Amniotic stem cell (primary cell): Measurements from ENCODE around the gene TMEM120B.
"Not testable (repeated sequence)": the region's sequence is repeated elsewhere in the genome, so short reads cannot be mapped to it uniquely, and the experiment has no call there.

Source experiments
- DNase-seq: peaks from one replicate; lab custom pipeline; 2025; lab: John Stamatoyannopoulos, UW

The TMEM120B gene

GRCh38 chr12:121748218-121748570, 35.6 kb downstream of the TMEM120B start:
- no peak for DNase-seq

GRCh38 chr12:121748571-121749265, 36.2 kb downstream of the TMEM120B start:
- peak; percentile 47 for DNase-seq

GRCh38 chr12:121749267-121749666, 36.7 kb downstream of the TMEM120B start:
- no peak for DNase-seq

- no peak for DNase-seq
These were observed 38.0 kb downstream of the TMEM120B start for GRCh38 chr12:121750507-121750955.

GRCh38 chr12:121751034-121751433, 38.5 kb downstream of the TMEM120B start:
- DNase-seq: no peak

GRCh38 chr12:121751749-121752351, 39.3 kb downstream of the TMEM120B start:
- no peak for DNase-seq

- DNase-seq: no peak
These were observed 41.3 kb downstream of the TMEM120B start for GRCh38 chr12:121753844-121754264.

- no peak for DNase-seq
These were observed 42.3 kb downstream of the TMEM120B start for GRCh38 chr12:121754836-121755235.

GRCh38 chr12:121755591-121755990, 43.0 kb downstream of the TMEM120B start:
- DNase-seq: no peak

- DNase-seq: not testable (repeated sequence)
These were observed 46.0 kb downstream of the TMEM120B start for GRCh38 chr12:121758536-121758935.

GRCh38 chr12:121762269-121762668, 49.7 kb downstream of the TMEM120B start:
- no peak for DNase-seq

GRCh38 chr12:121764808-121765207, 52.3 kb downstream of the TMEM120B start:
- DNase-seq: no peak

- peak; percentile 53 for DNase-seq
These were observed 53.0 kb downstream of the TMEM120B start for GRCh38 chr12:121765573-121765972.

GRCh38 chr12:121766290-121767039, 53.9 kb downstream of the TMEM120B start:
- DNase-seq: no peak

- no peak for DNase-seq
These were observed 55.0 kb downstream of the TMEM120B start for GRCh38 chr12:121767525-121768016.

- no peak for DNase-seq
These were observed 56.8 kb downstream of the TMEM120B start for GRCh38 chr12:121769297-121769830.

GRCh38 chr12:121769831-121770301, 57.3 kb downstream of the TMEM120B start:
- DNase-seq: no peak

GRCh38 chr12:121770388-121770787, 57.8 kb downstream of the TMEM120B start:
- DNase-seq: no peak

- no peak for DNase-seq
These were observed 58.5 kb downstream of the TMEM120B start for GRCh38 chr12:121770813-121771625.

GRCh38 chr12:121773011-121773777, 60.6 kb downstream of the TMEM120B start:
- DNase-seq: no peak
